Gastroesophageal sphincter (tissue), 3 donors: ENCODE results near the gene DBP.

Source experiments
- POLR2A ChIP-seq, 2 donors: fragments of 450-650 bp; IDR thresholded peaks; one replicate each; pipeline ENCODE4 v1.6.1; 2017; ENCODE audit warnings: antibody characterized with exemption in 2 of 2, mild to moderate bottlenecking in 2 of 2, moderate library complexity in 1 of 2
- POLR2AphosphoS5 ChIP-seq: sonication (generic); formaldehyde crosslinking; IDR thresholded peaks from one replicate; pipeline ENCODE4 v1.6.1; 2017; ENCODE audit warnings: antibody characterized with exemption
- TF ChIP-seq, protein P1 (sequence below), 4 experiments: fragments of 200-600 bp in 2 of 4; fragments of 450-650 bp in 2 of 4; sonication (generic) in 1 of 4; IDR thresholded peaks; one replicate each; pipeline ENCODE4 v1.5.1; 2017 to 2019; ENCODE audit warnings: antibody characterized with exemption in 4 of 4, mild to moderate bottlenecking in 2 of 4, moderate library complexity in 2 of 4

GRCh38 chr19:48625891-48626327, 11.3 kb downstream of the DBP start:
- TF ChIP-seq, protein P1, sequence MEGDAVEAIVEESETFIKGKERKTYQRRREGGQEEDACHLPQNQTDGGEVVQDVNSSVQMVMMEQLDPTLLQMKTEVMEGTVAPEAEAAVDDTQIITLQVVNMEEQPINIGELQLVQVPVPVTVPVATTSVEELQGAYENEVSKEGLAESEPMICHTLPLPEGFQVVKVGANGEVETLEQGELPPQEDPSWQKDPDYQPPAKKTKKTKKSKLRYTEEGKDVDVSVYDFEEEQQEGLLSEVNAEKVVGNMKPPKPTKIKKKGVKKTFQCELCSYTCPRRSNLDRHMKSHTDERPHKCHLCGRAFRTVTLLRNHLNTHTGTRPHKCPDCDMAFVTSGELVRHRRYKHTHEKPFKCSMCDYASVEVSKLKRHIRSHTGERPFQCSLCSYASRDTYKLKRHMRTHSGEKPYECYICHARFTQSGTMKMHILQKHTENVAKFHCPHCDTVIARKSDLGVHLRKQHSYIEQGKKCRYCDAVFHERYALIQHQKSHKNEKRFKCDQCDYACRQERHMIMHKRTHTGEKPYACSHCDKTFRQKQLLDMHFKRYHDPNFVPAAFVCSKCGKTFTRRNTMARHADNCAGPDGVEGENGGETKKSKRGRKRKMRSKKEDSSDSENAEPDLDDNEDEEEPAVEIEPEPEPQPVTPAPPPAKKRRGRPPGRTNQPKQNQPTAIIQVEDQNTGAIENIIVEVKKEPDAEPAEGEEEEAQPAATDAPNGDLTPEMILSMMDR (IDR thresholded peaks at IDR 0.05), result no peak
- TF ChIP-seq POLR2AphosphoS5, result no peak
- no peak for TF ChIP-seq POLR2A (IDR thresholded peaks at IDR 0.05)
